Measurements from ENCODE around the gene DBN1. TPM values are rescaled to one million over a fixed set of nuclear protein-coding genes. Genes with fewer than 3 reads are reported as not detected.

The DBN1 gene
- total RNA-seq, 1 experiment from 2014 or later, result 127 TPM

- Histone ChIP-seq H3K4me1 (ENCODE audit: insufficient read depth, low read length) (no peaks in the 10 kb centered on the region), H4K20me1 (ENCODE audit: low read length) (no peaks in the 10 kb centered on the region), H3K4me3 (ENCODE audit: low read length) (no peak overlapping the region), H3K9ac (ENCODE audit: low read length) (no peak overlapping the region), H3K36me3 (ENCODE audit: low read depth, low read length) (no peaks in the 10 kb centered on the region), H3K9me2 (replicated peaks; ENCODE audit: low read length) (no peaks in the 10 kb centered on the region), H3K9me3 (ENCODE audit: low read length) (no peaks in the 10 kb centered on the region), H3K4me2 (ENCODE audit: low read length) (no peak overlapping the region), H3K79me2 (ENCODE audit: low read length) (no peaks in the 10 kb centered on the region), H3F3A (ENCODE audit: low read length, unreplicated experiment) (peaks cover 3% of the 10 kb centered on the region), H3K27me3 (ENCODE audit: low read length) (no peaks in the 10 kb centered on the region), H3K27ac (ENCODE audit: low read length) (no peak overlapping the region), H2AFZ (ENCODE audit: low read length) (no peak overlapping the region)
- intact Hi-C loops (cut with micrococcal nuclease), result no loop called here
- ChIA-PET POLR2A (ENCODE audit: unreplicated experiment) (no interaction called here), CTCF (no interaction called here)
- TF ChIP-seq EZH2phosphoT487 (IDR thresholded peaks at IDR 0.05; ENCODE audit: borderline replicate concordance, low read length), result no peak
- no peak for TF ChIP-seq EZH2 (IDR thresholded peaks at IDR 0.05; ENCODE audit: low read length, unreplicated experiment)
- no peak for TF ChIP-seq CTCF (conservative IDR thresholded peaks at IDR 0.05; ENCODE audit: low read depth, low read length)
- no peak for ATAC-seq
- BruUV-seq (replicated peaks), result no TSS peak
- DNase-seq, result no peak
Measured at GRCh38 chr5:177477701-177478477, 4.5 kb upstream of the DBN1 start.

- no peaks in the 10 kb centered on the region for H3K36me3 ChIP-seq (ENCODE audit: low read depth, low read length)
- no peaks in the 10 kb centered on the region for H3K9me3 ChIP-seq (ENCODE audit: low read length)
- no peak for DNase-seq
- peaks cover 11% of the 10 kb centered on the region for H3K79me2 ChIP-seq (ENCODE audit: low read length)
- H3K9me2 ChIP-seq (replicated peaks; ENCODE audit: low read length), result no peaks in the 10 kb centered on the region
- no peak overlapping the region for H3K9ac ChIP-seq (ENCODE audit: low read length)
- TF ChIP-seq EZH2 (IDR thresholded peaks at IDR 0.05; ENCODE audit: low read length, unreplicated experiment) (no peak), CTCF (conservative IDR thresholded peaks at IDR 0.05; ENCODE audit: low read depth, low read length) (no peak)
- H3K4me1 ChIP-seq (ENCODE audit: insufficient read depth, low read length), result peaks cover 9% of the 10 kb centered on the region
- H3K27ac ChIP-seq (ENCODE audit: low read length), result no peak overlapping the region
- H3F3A ChIP-seq (ENCODE audit: low read length, unreplicated experiment), result no peaks in the 10 kb centered on the region
- ChIA-PET CTCF (interaction anchor here (0.7 kb wide), 1 partner anchor 72 kb away, joined by 3 read pairs; no protein-coding TSS in a partner anchor), POLR2A (ENCODE audit: unreplicated experiment) (no interaction called here)
- 0 out of 2 replicates have a peak, but pooled peaks cover 6% of the 10 kb centered on the region for H4K20me1 ChIP-seq (ENCODE audit: low read length)
- H2AFZ ChIP-seq (ENCODE audit: low read length), result no peak overlapping the region
- ATAC-seq, result no peak
- BruUV-seq (replicated peaks), result no TSS peak
- no peak overlapping the region for H3K4me3 ChIP-seq (ENCODE audit: low read length)
- intact Hi-C loops (cut with micrococcal nuclease), result no loop called here
- no peak overlapping the region for H3K4me2 ChIP-seq (ENCODE audit: low read length)
- H3K27me3 ChIP-seq (ENCODE audit: low read length), result no peaks in the 10 kb centered on the region
Measured at GRCh38 chr5:177476531-177477233, 3.2 kb upstream of the DBN1 start.

All from PC-3 (cell line).